WTC11 (cell line): ENCODE measurements around the gene ZNF414. TPM values are rescaled to one million over a fixed set of nuclear protein-coding genes. Genes with fewer than 3 reads are reported as not detected.

Experiments used
- ATAC-seq: fragments of 200-7000 bp; cut with Tn5 transposase; 2 replicates; pipeline ENCODE4 v1.10.0; 2021; ENCODE audit warnings: mild to moderate bottlenecking, moderate library complexity
- CTCF ChIA-PET: fragments of 300-600 bp; sonication (Branson Sonifier 250); formaldehyde crosslinking; loops from one replicate; lab custom pipeline; 2021; ENCODE audit warnings: antibody characterized with exemption; lab: Charles Lee
- POLR2A ChIA-PET: fragments of 350-600 bp; sonication (Branson Sonifier 250); formaldehyde crosslinking; loops from one replicate; lab custom pipeline; 2021; ENCODE audit warnings: antibody characterized with exemption; lab: Charles Lee
- DNase-seq: peaks from one replicate; pipeline ENCODE4 v3.0.0; 2021; ENCODE audit warnings: low spot score
- H3K27ac Mint-ChIP-seq: 2 replicates; pipeline ENCODE4 v1.8.0; 2021; ENCODE audit warnings: mixed read lengths
- H3K27me3 Mint-ChIP-seq: 2 replicates; pipeline ENCODE4 v1.8.0; 2021; ENCODE audit warnings: low read depth, mild to moderate bottlenecking, moderate library complexity, mixed read lengths
- H3K36me3 Mint-ChIP-seq: 2 replicates; pipeline ENCODE4 v1.8.0; 2021; ENCODE audit warnings: mixed read lengths
- H3K4me1 Mint-ChIP-seq: 2 replicates; pipeline ENCODE4 v1.8.0; 2022; ENCODE audit warnings: mixed read lengths
- H3K4me3 Mint-ChIP-seq: 2 replicates; pipeline ENCODE4 v1.8.0; 2021; ENCODE audit warnings: mild to moderate bottlenecking, moderate library complexity, mixed read lengths
- H3K9me3 Mint-ChIP-seq: 2 replicates; pipeline ENCODE4 v1.8.0; 2021; ENCODE audit warnings: mixed read lengths
- ARID4B ChIP-seq: sonication (generic); formaldehyde crosslinking; IDR thresholded peaks from 2 replicates; pipeline ENCODE4 v1.8.0; 2023; ENCODE audit warnings: missing genetic modification reagents, mild to moderate bottlenecking, borderline replicate concordance
- CREM ChIP-seq: sonication (generic); formaldehyde crosslinking; IDR thresholded peaks from 2 replicates; pipeline ENCODE4 v1.8.1; 2022; ENCODE audit warnings: mild to moderate bottlenecking, missing genetic modification reagents, moderate library complexity
- E2F1 ChIP-seq: sonication (generic); formaldehyde crosslinking; IDR thresholded peaks from 2 replicates; pipeline ENCODE4 v1.8.0; 2022; ENCODE audit warnings: mild to moderate bottlenecking, missing genetic modification reagents
- ETV6 ChIP-seq: sonication (generic); formaldehyde crosslinking; IDR thresholded peaks from 2 replicates; pipeline ENCODE4 v1.8.1; 2022; ENCODE audit warnings: mild to moderate bottlenecking, missing genetic modification reagents
- FOXP1 ChIP-seq: sonication (generic); formaldehyde crosslinking; IDR thresholded peaks from 2 replicates; pipeline ENCODE4 v1.8.0; 2022; ENCODE audit warnings: missing genetic modification reagents, mild to moderate bottlenecking, moderate library complexity, borderline replicate concordance
- FOXP4 ChIP-seq: sonication (generic); formaldehyde crosslinking; IDR thresholded peaks from 2 replicates; pipeline ENCODE4 v1.8.0; 2022; ENCODE audit warnings: mild to moderate bottlenecking, missing genetic modification reagents
- GRHL2 ChIP-seq: fragments of 250-450 bp; sonication (Bioruptor Pico); IDR thresholded peaks from 2 replicates; pipeline ENCODE4 v1.8.0; 2022; ENCODE audit warnings: mild to moderate bottlenecking, moderate library complexity; ENCODE audit not compliant: insufficient replicate concordance, severe bottlenecking
- HMGA2 ChIP-seq: fragments of 250-450 bp; sonication (Bioruptor Pico); IDR thresholded peaks from 2 replicates; pipeline ENCODE4 v1.4.0; 2021; ENCODE audit warnings: mild to moderate bottlenecking, moderate library complexity
- HMGXB4 ChIP-seq: sonication (generic); formaldehyde crosslinking; IDR thresholded peaks from 2 replicates; pipeline ENCODE4 v1.8.1; 2023; ENCODE audit warnings: mild to moderate bottlenecking, moderate library complexity, missing genetic modification reagents
- MAX ChIP-seq: sonication (generic); formaldehyde crosslinking; IDR thresholded peaks from 2 replicates; pipeline ENCODE4 v1.8.0; 2022; ENCODE audit warnings: mild to moderate bottlenecking, missing genetic modification reagents
- MLX ChIP-seq: sonication (generic); formaldehyde crosslinking; IDR thresholded peaks from 2 replicates; pipeline ENCODE4 v1.8.1; 2023; ENCODE audit warnings: mild to moderate bottlenecking, missing genetic modification reagents, moderate library complexity
- PRDM15 ChIP-seq: sonication (generic); formaldehyde crosslinking; IDR thresholded peaks from 2 replicates; pipeline ENCODE4 v1.8.0; 2022; ENCODE audit warnings: missing genetic modification reagents
- SP1 ChIP-seq: sonication (generic); formaldehyde crosslinking; conservative IDR thresholded peaks from 2 replicates; pipeline ENCODE4 v1.8.1; 2022; ENCODE audit warnings: missing genetic modification reagents
- TEAD1 ChIP-seq: sonication (generic); formaldehyde crosslinking; IDR thresholded peaks from 2 replicates; pipeline ENCODE4 v1.8.0; 2022; ENCODE audit warnings: mild to moderate bottlenecking, missing genetic modification reagents
- TEAD4 ChIP-seq: sonication (generic); formaldehyde crosslinking; IDR thresholded peaks from 2 replicates; pipeline ENCODE4 v1.8.0; 2022; ENCODE audit warnings: mild to moderate bottlenecking, missing genetic modification reagents
- USF1 ChIP-seq: sonication (generic); formaldehyde crosslinking; IDR thresholded peaks from 2 replicates; pipeline ENCODE4 v1.8.0; 2022; ENCODE audit warnings: mild to moderate bottlenecking, missing genetic modification reagents
- USF2 ChIP-seq: sonication (generic); formaldehyde crosslinking; IDR thresholded peaks from 2 replicates; pipeline ENCODE4 v1.8.1; 2023; ENCODE audit warnings: mild to moderate bottlenecking, missing genetic modification reagents, moderate library complexity
- ZNF263 ChIP-seq: sonication (generic); formaldehyde crosslinking; IDR thresholded peaks from 2 replicates; pipeline ENCODE4 v1.8.1; 2022; ENCODE audit warnings: low read depth, mild to moderate bottlenecking, moderate library complexity, missing genetic modification reagents
- ZNF423 ChIP-seq: fragments of 250-450 bp; sonication (Bioruptor Pico); IDR thresholded peaks from 2 replicates; pipeline ENCODE4 v2.1.2; 2022; ENCODE audit warnings: mild to moderate bottlenecking, moderate library complexity
- total RNA-seq: library from RNA; stranded (reverse); gene quantifications from 3 replicates; pipeline ENCODE4 v1.2.3, GENCODE V29; 2021

Gene ZNF414
- total RNA-seq, 1 experiment from 2014 or later: 38.2 TPM

- H3K27me3 Mint-ChIP-seq: peaks cover 4% of the 10 kb centered on the region; the same call in 1 of the 2 replicates
- no peaks in the 10 kb centered on the region for H3K9me3 Mint-ChIP-seq
- peak; percentile 86 for DNase-seq
- peaks cover 4% of the 10 kb centered on the region; the same call in 1 of the 2 replicates for H3K4me1 Mint-ChIP-seq
- H3K36me3 Mint-ChIP-seq: no peaks in the 10 kb centered on the region
- CTCF ChIA-PET: interaction anchor here (0.6 to 3.1 kb wide), 13 partner anchors 8 to 158 kb away, joined by 3 to 18 read pairs (median 7); partner anchors contain the start of genes HNRNPM, MARCHF2, RAB11B and ZNF414
- H3K27ac Mint-ChIP-seq: 0 out of 2 replicates have a peak overlapping the region, but pooled peaks have one; percentile 60
- peak; percentile 81 for ATAC-seq
- H3K4me3 Mint-ChIP-seq: peak overlapping the region; percentile 84
- POLR2A ChIA-PET: interaction anchor here (1.0 to 1.1 kb wide), 2 partner anchors 8 to 16 kb away, joined by 3 read pairs; partner anchors contain the start of gene ZNF414
- TF ChIP-seq TEAD4 (CRISPR knock-in tag) (no peak), ZNF423 (CRISPR knock-in tag) (peak; percentile 88), FOXP1 (CRISPR knock-in tag) (0 out of 2 replicates have a peak, but pooled peaks have one; percentile 18), ZNF263 (CRISPR knock-in tag) (peak; percentile 82), USF1 (CRISPR knock-in tag) (peak; percentile 84), GRHL2 (CRISPR knock-in tag) (no peak), PRDM15 (peak; percentile 64), ETV6 (CRISPR knock-in tag) (0 out of 2 replicates have a peak, but pooled peaks have one; percentile 58), MLX (CRISPR knock-in tag) (0 out of 2 replicates have a peak, but pooled peaks have one; percentile 47), FOXP4 (CRISPR knock-in tag) (peak; percentile 44; the same call in 1 of the 2 replicates), ARID4B (0 out of 2 replicates have a peak, but pooled peaks have one; percentile 28), HMGA2 (CRISPR knock-in tag) (peak; percentile 28; the same call in 1 of the 2 replicates), CREM (CRISPR knock-in tag) (no peak), HMGXB4 (CRISPR knock-in tag) (peak; percentile 96), TEAD1 (CRISPR knock-in tag) (0 out of 2 replicates have a peak, but pooled peaks have one; percentile 12), E2F1 (CRISPR knock-in tag) (no peak), MAX (CRISPR knock-in tag) (peak; percentile 87), SP1 (CRISPR knock-in tag) (peak; percentile 66; the same call in 1 of the 2 replicates), USF2 (CRISPR knock-in tag) (peak; percentile 76)
Observed at GRCh38 chr19:8505680-8506401, 8.1 kb downstream of the ZNF414 start.
